ENCODE measurements around the gene RNF224.
"Not testable (repeated sequence)": the region's sequence is repeated elsewhere in the genome, so short reads cannot be mapped to it uniquely, and the experiment has no call there.

The RNF224 gene

GRCh38 chr9:137251490-137252268 lies 24.4 kb downstream of the RNF224 start:
- DNase-seq (ENCODE audit: low spot score), result no peak

- no peak for DNase-seq (ENCODE audit: low spot score)
Measured at GRCh38 chr9:137252555-137253506, 25.5 kb downstream of the RNF224 start.

- DNase-seq (ENCODE audit: low spot score), result peak; percentile 45
Measured at GRCh38 chr9:137253717-137254623, 26.7 kb downstream of the RNF224 start.

- DNase-seq (ENCODE audit: low spot score), result peak; percentile 85
Measured at GRCh38 chr9:137254624-137255447, 27.5 kb downstream of the RNF224 start, which contains the start of gene NELFB. NELFB (plus strand) TSS chr9:137255327.

- DNase-seq (ENCODE audit: low spot score), result no peak
Measured at GRCh38 chr9:137255448-137256114, 28.3 kb downstream of the RNF224 start.

GRCh38 chr9:137256362-137256761 lies 29.1 kb downstream of the RNF224 start:
- no peak for DNase-seq (ENCODE audit: low spot score)

- DNase-seq (ENCODE audit: low spot score), result no peak
Measured at GRCh38 chr9:137256856-137257255, 29.6 kb downstream of the RNF224 start.

GRCh38 chr9:137262173-137262908 lies 35.0 kb downstream of the RNF224 start:
- DNase-seq (ENCODE audit: low spot score), result not testable (repeated sequence)

GRCh38 chr9:137262909-137263285 lies 35.6 kb downstream of the RNF224 start:
- no peak for DNase-seq (ENCODE audit: low spot score)

GRCh38 chr9:137263506-137263905 lies 36.2 kb downstream of the RNF224 start:
- DNase-seq (ENCODE audit: low spot score), result no peak

- no peak for DNase-seq (ENCODE audit: low spot score)
Measured at GRCh38 chr9:137264067-137264466, 36.8 kb downstream of the RNF224 start.

GRCh38 chr9:137265496-137266161 lies 38.3 kb downstream of the RNF224 start:
- DNase-seq (ENCODE audit: low spot score), result no peak

GRCh38 chr9:137266162-137266527 lies 38.8 kb downstream of the RNF224 start:
- DNase-seq (ENCODE audit: low spot score), result no peak

- no peak for DNase-seq (ENCODE audit: low spot score)
Measured at GRCh38 chr9:137266585-137267453, 39.5 kb downstream of the RNF224 start.

GRCh38 chr9:137267933-137268355 lies 40.6 kb downstream of the RNF224 start:
- DNase-seq (ENCODE audit: low spot score), result no peak

GRCh38 chr9:137268538-137269201 lies 41.4 kb downstream of the RNF224 start:
- DNase-seq (ENCODE audit: low spot score), result no peak

- DNase-seq (ENCODE audit: low spot score), result no peak
Measured at GRCh38 chr9:137269231-137269772, 42.0 kb downstream of the RNF224 start.
